Pancreas (tissue), 10 donors: ENCODE results near the gene OPN4. TPM values are rescaled to one million over a fixed set of nuclear protein-coding genes. Genes with fewer than 3 reads are reported as not detected.
A peak's percentile ranks its signal among the peaks of the same experiment; 100 is the strongest.

Source experiments
- ATAC-seq, 4 donors: fragments of 200-7000 bp; cut with Tn5 transposase; one replicate each; pipeline versions ENCODE4 v1.8.0 to v1.9.1; 2020; ENCODE audit warnings: mild to moderate bottlenecking in 4 of 4, moderate library complexity in 4 of 4
- DNase-seq, 6 donors: peaks; one replicate each; pipeline ENCODE4 v3.0.0-alpha.2; 2020
- FAIRE-seq: peaks from 2 replicates; lab custom pipeline; 2012; peaks lifted over from hg19 to GRCh38; lab: Jason Lieb, UNC
- H3K27ac ChIP-seq, 4 donors: fragments of 200-600 bp; sonication (generic); 1 replicate in 3 of 4; 2 replicates in 1 of 4; pipeline versions ENCODE4 v1.5.0 to v1.8.0; 2020
- H3K27me3 ChIP-seq, 4 donors: fragments of 200-600 bp; one replicate each; pipeline ENCODE4 v1.8.0; 2021
- H3K36me3 ChIP-seq, 3 donors: fragments of 200-600 bp; sonication (generic) in 1 of 3; one replicate each; pipeline versions ENCODE4 v1.5.0 to v1.8.0; 2020 to 2021
- H3K4me1 ChIP-seq, 3 donors: fragments of 200-600 bp; one replicate each; pipeline ENCODE4 v1.8.0; 2021
- H3K4me3 ChIP-seq, 4 donors: fragments of 200-600 bp; sonication (generic) in 2 of 4; one replicate each; pipeline versions ENCODE4 v1.5.0 to v1.8.0; 2020 to 2021
- H3K9me3 ChIP-seq, 4 donors: fragments of 200-600 bp; one replicate each; pipeline ENCODE4 v1.8.0; 2021
- WGBS, 2 donors: extraction: QIAGEN DNeasy Blood & Tissue Kit; methylation state at CpG; one replicate each; pipeline ENCODE4 v1.1.7; 2013; 5-methylcytosine and 5-hydroxymethylcytosine counted together
- intact Hi-C, 3 donors: fragments of 100-400 bp; cut with DNase I; formaldehyde crosslinking; loops; one replicate each; pipeline versions ENCODE4 v1.11.1 to v1.14.2; 2022
- polyA plus RNA-seq, 2 donors: library from polyadenylated mRNA; stranded (reverse); fragments of 200-250 nt; gene quantifications; one replicate each; pipeline ENCODE4 v1.2.3, GENCODE V29; 2013
- total RNA-seq, 6 donors: library from RNA; stranded (reverse); fragmentation: NEBNext Ultra II Directional in 4 of 6; extraction: Animal tissue kit (Norgen Biotek cat#: 25700) in 4 of 6; gene quantifications; one replicate each; pipeline versions ENCODE4 v1.2.1 to v1.2.4, GENCODE V29; 2021 to 2023
- TF ChIP-seq, protein P1 (sequence below), 4 donors: fragments of 200-600 bp; sonication (generic) in 3 of 4; IDR thresholded peaks; one replicate each; pipeline versions ENCODE4 v1.5.0 to v1.8.0; 2021; ENCODE audit warnings: antibody characterized with exemption in 4 of 4
- donor health status: healthy with polysubstance abuse.
- donor health status: DM: no; HTN: no; CAD: no; lungs with moderate emphysema.
- donor health status: DM: no; HTN: no; CAD: no.
- donor health status: control.
- donor health status: control.
- donor health status: Bipolar disorder and iron deficiency.
- donor health status: DM: yes; HTN: yes; CAD: no.
- donor health status: DM: no; HTN: no; CAD: no.
- donor health status: DM: no; HTN: no; CAD: no.
- donor health status: DM: yes; HTN: yes; CAD: no.

The OPN4 gene
- total and polyA plus RNA-seq, 8 donors, result not detected

DNA sequence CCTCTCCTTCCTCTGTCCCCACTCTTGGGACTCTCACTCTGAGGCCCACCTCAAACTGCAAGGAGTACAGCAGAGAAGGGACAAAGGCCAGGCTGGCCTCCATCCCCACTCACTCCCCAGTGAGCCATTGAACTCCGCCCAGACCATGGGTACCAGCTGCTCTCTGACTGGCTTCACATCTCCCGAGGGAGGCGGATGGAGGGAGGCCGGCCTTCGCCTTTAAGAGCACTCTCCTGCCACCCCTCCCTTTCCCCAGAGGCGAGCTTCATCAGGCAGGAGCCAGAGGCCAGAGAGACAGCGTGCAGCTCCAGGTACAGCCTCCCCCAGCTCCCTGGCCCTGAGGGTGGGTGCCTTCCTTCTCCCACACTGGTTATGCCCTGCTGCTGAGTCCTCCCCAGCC lies 12.2 kb downstream of the OPN4 start:
- FAIRE-seq (no peak), ATAC-seq (no peak), DNase-seq (peak in 1 of 6 donors; percentile 51)
- no peaks in the 10 kb centered on the region for H3K9me3 ChIP-seq
- no peaks in the 10 kb centered on the region for H3K36me3 ChIP-seq
- H3K27me3 ChIP-seq, result no peaks in the 10 kb centered on the region
- intact Hi-C loops, result no loop called here
- TF ChIP-seq, protein P1, sequence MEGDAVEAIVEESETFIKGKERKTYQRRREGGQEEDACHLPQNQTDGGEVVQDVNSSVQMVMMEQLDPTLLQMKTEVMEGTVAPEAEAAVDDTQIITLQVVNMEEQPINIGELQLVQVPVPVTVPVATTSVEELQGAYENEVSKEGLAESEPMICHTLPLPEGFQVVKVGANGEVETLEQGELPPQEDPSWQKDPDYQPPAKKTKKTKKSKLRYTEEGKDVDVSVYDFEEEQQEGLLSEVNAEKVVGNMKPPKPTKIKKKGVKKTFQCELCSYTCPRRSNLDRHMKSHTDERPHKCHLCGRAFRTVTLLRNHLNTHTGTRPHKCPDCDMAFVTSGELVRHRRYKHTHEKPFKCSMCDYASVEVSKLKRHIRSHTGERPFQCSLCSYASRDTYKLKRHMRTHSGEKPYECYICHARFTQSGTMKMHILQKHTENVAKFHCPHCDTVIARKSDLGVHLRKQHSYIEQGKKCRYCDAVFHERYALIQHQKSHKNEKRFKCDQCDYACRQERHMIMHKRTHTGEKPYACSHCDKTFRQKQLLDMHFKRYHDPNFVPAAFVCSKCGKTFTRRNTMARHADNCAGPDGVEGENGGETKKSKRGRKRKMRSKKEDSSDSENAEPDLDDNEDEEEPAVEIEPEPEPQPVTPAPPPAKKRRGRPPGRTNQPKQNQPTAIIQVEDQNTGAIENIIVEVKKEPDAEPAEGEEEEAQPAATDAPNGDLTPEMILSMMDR (IDR thresholded peaks at IDR 0.05), result no peak
- H3K4me1 ChIP-seq, result no peaks in the 10 kb centered on the region
- 95 to 97% methylated on average over 7 of the region's 7 CpGs for WGBS, 2 donors
- H3K4me3 ChIP-seq, result no peak overlapping the region
- H3K27ac ChIP-seq, result no peak overlapping the region

DNA sequence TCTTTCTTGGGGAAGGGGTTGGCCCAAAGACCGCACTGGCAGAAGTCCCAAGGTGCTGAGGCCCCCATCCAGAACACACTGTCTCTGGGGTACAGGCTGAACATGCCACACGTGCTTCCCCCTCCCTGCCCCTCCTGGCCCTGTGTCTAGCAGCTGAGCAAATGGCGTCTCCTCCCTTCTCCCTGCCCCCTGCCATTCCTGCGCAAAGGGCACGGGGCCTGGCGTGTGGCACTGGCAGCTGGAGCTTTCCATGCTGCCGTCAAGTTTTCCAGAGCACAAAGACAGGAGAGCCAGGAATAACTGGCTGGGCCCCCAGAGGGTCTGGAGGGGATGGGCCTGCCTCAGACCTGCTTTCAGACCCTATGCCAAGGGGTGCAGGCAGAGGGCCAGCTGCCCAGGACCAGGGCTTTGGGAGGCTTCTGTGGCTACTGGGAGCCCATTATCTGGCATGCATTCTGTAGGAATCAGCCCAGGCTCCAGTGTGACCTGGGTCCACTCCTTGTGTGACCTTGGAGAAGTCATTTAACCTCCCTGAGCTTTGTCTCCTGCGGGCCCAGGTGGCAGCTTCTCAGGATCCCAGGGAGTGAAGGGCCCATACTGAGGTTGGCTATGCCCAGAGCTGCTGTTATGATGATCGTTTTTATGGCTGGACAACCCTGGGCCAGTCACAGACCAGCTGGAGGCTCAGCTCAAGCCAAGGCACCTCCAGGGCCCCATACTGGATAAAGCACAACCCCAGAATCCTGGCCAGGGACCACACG lies 13.3 kb downstream of the OPN4 start:
- ATAC-seq, result peak; percentile 20 to 61 (median 44)
- TF ChIP-seq, protein P1 (IDR thresholded peaks at IDR 0.05), result no peak
- intact Hi-C loops, result no loop called here
- H3K4me1 ChIP-seq, result no peaks in the 10 kb centered on the region
- no peaks in the 10 kb centered on the region for H3K36me3 ChIP-seq
- H3K9me3 ChIP-seq, result no peaks in the 10 kb centered on the region
- H3K27ac ChIP-seq, result no peak overlapping the region
- no peak for FAIRE-seq
- no peaks in the 10 kb centered on the region for H3K27me3 ChIP-seq
- peak in 1 of 6 donors; percentile 48 for DNase-seq
- H3K4me3 ChIP-seq, result no peak overlapping the region
- 40 to 52% methylated on average over 10 of the region's 10 CpGs for WGBS, 2 donors

DNA sequence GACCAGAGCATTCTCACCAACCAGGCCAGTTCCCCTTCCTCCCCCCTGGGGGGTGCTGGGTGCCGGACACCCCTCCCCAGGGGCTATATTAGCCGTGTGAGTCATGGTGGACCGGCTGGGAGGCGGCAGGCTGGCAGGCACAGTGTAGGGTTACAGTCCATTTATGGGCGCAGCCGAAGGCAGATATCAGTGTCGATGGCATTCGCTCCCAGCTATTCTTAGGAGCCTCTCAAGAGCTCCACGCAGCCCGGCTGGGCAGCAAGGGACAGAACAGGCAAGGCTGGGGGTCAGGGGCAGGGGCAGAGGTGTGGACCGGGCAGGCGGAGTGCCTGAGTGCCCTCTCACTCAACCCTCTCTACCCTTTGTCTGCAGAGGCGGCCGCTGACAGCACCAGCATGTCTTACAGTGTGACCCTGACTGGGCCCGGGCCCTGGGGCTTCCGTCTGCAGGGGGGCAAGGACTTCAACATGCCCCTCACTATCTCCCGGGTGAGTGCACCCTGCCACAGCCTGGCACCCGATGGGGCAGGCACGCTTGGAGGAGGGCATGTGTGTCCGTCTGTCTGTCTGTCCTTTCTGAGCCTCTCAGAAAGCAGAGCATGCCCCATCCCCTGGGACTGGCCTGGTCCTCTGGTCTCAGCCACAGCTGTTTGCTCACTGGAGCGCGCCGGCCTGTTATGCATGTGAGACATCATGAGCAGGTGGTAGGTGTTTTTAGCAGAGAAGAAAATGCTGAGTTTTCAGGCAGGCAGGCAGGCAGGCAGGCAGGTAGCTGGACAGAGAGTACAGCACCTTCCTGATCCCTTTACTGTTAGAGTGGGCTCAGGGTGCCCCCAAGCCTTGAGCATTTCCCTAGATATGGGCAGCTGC lies 14.2 kb downstream of the OPN4 start, which contains the start of gene LDB3:
Gene LDB3, plus strand, starts transcription at position 215 of the 869 bp plus-strand sequence. Its CDS starts 181 bp downstream, at position 396.
- no peaks in the 10 kb centered on the region for H3K27me3 ChIP-seq
- no peak within 1 kb of the TSS for H3K27ac ChIP-seq
- H3K4me1 ChIP-seq, result no peaks in the 10 kb centered on the region
- no peaks in the 10 kb centered on the region for H3K36me3 ChIP-seq
- no peak within 1 kb of the TSS for H3K4me3 ChIP-seq
- intact Hi-C loops, result no loop called here
- TF ChIP-seq, protein P1 (IDR thresholded peaks at IDR 0.05), result no peak
- ATAC-seq (peak in 2 of 4 donors; percentile 14 to 39), DNase-seq (no peak), FAIRE-seq (no peak)
- 75 to 88% methylated on average over 21 to 23 of the region's 23 CpGs for WGBS, 2 donors
- no peaks in the 10 kb centered on the region for H3K9me3 ChIP-seq

DNA sequence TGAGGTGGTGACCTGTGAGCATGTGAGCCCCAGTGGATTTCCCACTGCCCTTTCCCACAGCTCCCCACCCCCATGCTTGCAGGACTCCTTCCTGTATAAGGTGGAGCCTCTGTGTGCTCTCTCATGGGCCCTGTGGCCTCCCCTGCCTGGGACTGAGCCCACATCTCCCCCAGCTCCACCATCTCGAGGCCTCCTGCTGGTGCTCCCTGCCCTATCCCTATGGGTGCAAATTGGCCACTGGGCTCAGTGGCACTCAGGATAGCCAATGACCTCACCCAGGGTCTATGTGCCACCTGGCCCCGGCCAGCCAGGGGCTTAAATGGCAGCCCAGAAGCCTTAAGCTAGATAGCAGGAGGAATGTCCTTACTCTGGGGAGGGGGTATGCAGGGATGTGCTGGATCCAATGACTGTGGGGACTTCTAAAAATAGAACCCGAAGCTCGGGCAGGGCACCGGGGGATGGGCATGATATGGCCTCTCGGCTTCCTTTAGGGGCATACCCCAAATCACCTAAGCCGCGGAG lies 16.0 kb downstream of the OPN4 start:
- Histone ChIP-seq H3K4me1 (no peaks in the 10 kb centered on the region), H3K9me3 (no peaks in the 10 kb centered on the region), H3K27me3 (no peaks in the 10 kb centered on the region), H3K27ac (no peak overlapping the region), H3K36me3 (no peaks in the 10 kb centered on the region), H3K4me3 (no peak overlapping the region)
- no peak for DNase-seq
- ATAC-seq, result no peak
- intact Hi-C loops, result no loop called here
- FAIRE-seq, result no peak
- TF ChIP-seq, protein P1 (IDR thresholded peaks at IDR 0.05), result no peak
- 87 to 88% methylated on average over 8 of the region's 8 CpGs for WGBS, 2 donors
